Heart left ventricle (tissue), 13 donors: Measurements from ENCODE around the gene N4BP2.

ENCODE experiments used
- POLR2A ChIP-seq, 2 donors: fragments of 450-650 bp; IDR thresholded peaks; one replicate each; pipeline ENCODE4 v1.6.1; 2017; ENCODE audit warnings: antibody characterized with exemption in 2 of 2, mild to moderate bottlenecking in 2 of 2, moderate library complexity in 2 of 2
- TF ChIP-seq, protein P1 (sequence below), 12 donors: fragments of 200-600 bp; sonication (generic) in 4 of 12; IDR thresholded peaks; one replicate each; pipeline versions ENCODE4 v1.5.0 to v1.8.0; 2018 to 2022; ENCODE audit warnings: antibody characterized with exemption in 12 of 12, mild to moderate bottlenecking in 5 of 12
- donor health status: ischemic (EF 13 %, LVEDD 7.1; RV severe dilation, severe dysfunction).
- donor health status: DM: no; HTN: yes; CAD: no.
- donor health status: DM: no; HTN: no; CAD: no.
- donor health status: ischemic (EF 25% LVEDD 6.9; RV normal size, moderate dysfunction).
- donor health status: ischemic (EF 25% LVEDD 5.7; RV mildly dilated, moderate dysfunction).
- donor health status: ischemic (EF 35%, LVEDD 5.7; RV mildly dilated, moderate dysfunction).
- donor health status: nonischemic (EF 11% LVEDD 7.7; RV severe dilation, severe dysfunction).
- donor health status: DM: yes; HTN: yes; CAD: no.
- donor health status: PGD.
- donor health status: ischemic (EF 29% LVEDD 5.4; RV normal size, mild dysfunction).
- donor health status: nonischemic (EF 23%, LVEDD 6.1; RV moderate dilation, normal function).

DNA sequence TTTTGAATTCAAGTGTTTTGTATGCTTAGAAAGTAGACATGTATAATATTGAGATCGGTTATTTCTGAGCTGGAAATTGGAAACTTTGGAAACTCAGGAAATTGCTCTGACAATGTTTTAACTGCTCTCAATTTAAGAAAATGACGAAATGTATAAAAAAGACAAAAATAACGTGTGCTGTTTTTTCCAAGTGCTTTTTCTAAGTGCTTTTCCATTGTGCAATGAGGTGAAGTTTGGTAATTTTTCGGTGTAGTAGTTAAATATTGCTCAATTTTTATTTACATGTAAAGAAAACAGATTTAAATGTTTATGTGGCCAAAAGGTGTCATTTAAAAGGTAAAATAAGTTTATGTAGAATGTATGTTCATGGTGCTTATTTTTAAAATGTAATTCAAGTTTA is 100.8 kb downstream of the N4BP2 start:
- TF ChIP-seq, protein P1, sequence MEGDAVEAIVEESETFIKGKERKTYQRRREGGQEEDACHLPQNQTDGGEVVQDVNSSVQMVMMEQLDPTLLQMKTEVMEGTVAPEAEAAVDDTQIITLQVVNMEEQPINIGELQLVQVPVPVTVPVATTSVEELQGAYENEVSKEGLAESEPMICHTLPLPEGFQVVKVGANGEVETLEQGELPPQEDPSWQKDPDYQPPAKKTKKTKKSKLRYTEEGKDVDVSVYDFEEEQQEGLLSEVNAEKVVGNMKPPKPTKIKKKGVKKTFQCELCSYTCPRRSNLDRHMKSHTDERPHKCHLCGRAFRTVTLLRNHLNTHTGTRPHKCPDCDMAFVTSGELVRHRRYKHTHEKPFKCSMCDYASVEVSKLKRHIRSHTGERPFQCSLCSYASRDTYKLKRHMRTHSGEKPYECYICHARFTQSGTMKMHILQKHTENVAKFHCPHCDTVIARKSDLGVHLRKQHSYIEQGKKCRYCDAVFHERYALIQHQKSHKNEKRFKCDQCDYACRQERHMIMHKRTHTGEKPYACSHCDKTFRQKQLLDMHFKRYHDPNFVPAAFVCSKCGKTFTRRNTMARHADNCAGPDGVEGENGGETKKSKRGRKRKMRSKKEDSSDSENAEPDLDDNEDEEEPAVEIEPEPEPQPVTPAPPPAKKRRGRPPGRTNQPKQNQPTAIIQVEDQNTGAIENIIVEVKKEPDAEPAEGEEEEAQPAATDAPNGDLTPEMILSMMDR (IDR thresholded peaks at IDR 0.05): no peak
- no peak for TF ChIP-seq POLR2A (IDR thresholded peaks at IDR 0.05)
